ENCODE results near the gene ADGRB3. TPM values are rescaled to one million over a fixed set of nuclear protein-coding genes. Genes with fewer than 3 reads are reported as not detected.

Gene ADGRB3
- total RNA-seq, 2 donors from 2014 or later = not detected

- DNase-seq (ENCODE audit: low spot score) = no peak
- no peaks in the 10 kb centered on the region for H3K36me3 Mint-ChIP-seq
- no peak for ATAC-seq
- H3K27ac Mint-ChIP-seq = no peak overlapping the region
- no peaks in the 10 kb centered on the region for H3K4me1 Mint-ChIP-seq (ENCODE audit: low read depth in 2 of 2)
- H3K27me3 Mint-ChIP-seq = no peaks in the 10 kb centered on the region
- peaks cover 3% of the 10 kb centered on the region for H3K9me3 Mint-ChIP-seq
- no peak overlapping the region for H3K4me3 Mint-ChIP-seq
Observed at GRCh38 chr6:69308584-69308983, 673.5 kb downstream of the ADGRB3 start.

- H3K36me3 Mint-ChIP-seq = no peaks in the 10 kb centered on the region
- no peak overlapping the region for H3K27ac Mint-ChIP-seq
- no peak for DNase-seq (ENCODE audit: low spot score)
- no peak overlapping the region for H3K4me3 Mint-ChIP-seq
- no peaks in the 10 kb centered on the region for H3K4me1 Mint-ChIP-seq (ENCODE audit: low read depth in 2 of 2)
- no peaks in the 10 kb centered on the region for H3K27me3 Mint-ChIP-seq
- no peak for ATAC-seq
- peaks cover 3% of the 10 kb centered on the region for H3K9me3 Mint-ChIP-seq
Observed at GRCh38 chr6:69311888-69312287, 676.8 kb downstream of the ADGRB3 start.

GRCh38 chr6:69314001-69314400, 678.9 kb downstream of the ADGRB3 start:
- Mint-ChIP-seq H3K27ac (no peak overlapping the region), H3K36me3 (no peaks in the 10 kb centered on the region), H3K4me1 (ENCODE audit: low read depth in 2 of 2) (no peaks in the 10 kb centered on the region), H3K27me3 (no peaks in the 10 kb centered on the region), H3K4me3 (no peak overlapping the region), H3K9me3 (peaks cover 3% of the 10 kb centered on the region)
- DNase-seq (ENCODE audit: low spot score) = no peak
- ATAC-seq = no peak

GRCh38 chr6:69314531-69314930, 679.4 kb downstream of the ADGRB3 start:
- ATAC-seq (no peak), DNase-seq (ENCODE audit: low spot score) (no peak)
- Mint-ChIP-seq H3K27me3 (no peaks in the 10 kb centered on the region), H3K36me3 (no peaks in the 10 kb centered on the region), H3K9me3 (peaks cover 3% of the 10 kb centered on the region), H3K4me3 (no peak overlapping the region), H3K27ac (no peak overlapping the region), H3K4me1 (ENCODE audit: low read depth in 2 of 2) (no peaks in the 10 kb centered on the region)

DNA sequence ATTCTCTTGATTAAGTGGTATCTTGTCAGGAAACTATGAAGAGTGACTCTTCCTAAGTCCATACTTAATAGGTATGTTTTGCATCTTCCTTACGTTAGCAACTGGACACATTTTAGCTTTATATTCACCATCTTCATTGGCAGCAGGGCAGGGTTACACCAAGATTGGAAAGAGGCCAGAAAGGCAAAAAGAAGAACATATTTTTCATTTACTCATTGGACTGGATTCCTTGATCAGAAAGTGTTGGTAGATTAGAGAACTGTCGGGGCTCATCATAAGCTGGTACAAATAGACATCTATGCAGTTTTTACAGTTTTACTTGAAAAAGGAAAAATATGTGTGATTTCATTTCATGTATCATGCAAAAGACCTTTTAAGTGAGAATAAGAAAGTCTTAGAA, 696.8 kb downstream of the ADGRB3 start:
- H3K27ac Mint-ChIP-seq = no peak overlapping the region
- ATAC-seq (no peak), DNase-seq (ENCODE audit: low spot score) (no peak)
- H3K36me3 Mint-ChIP-seq = peaks cover 4% of the 10 kb centered on the region
- no peaks in the 10 kb centered on the region for H3K4me1 Mint-ChIP-seq (ENCODE audit: low read depth in 2 of 2)
- peaks cover 5% of the 10 kb centered on the region for H3K9me3 Mint-ChIP-seq
- H3K4me3 Mint-ChIP-seq = no peak overlapping the region
- H3K27me3 Mint-ChIP-seq = no peaks in the 10 kb centered on the region

DNA sequence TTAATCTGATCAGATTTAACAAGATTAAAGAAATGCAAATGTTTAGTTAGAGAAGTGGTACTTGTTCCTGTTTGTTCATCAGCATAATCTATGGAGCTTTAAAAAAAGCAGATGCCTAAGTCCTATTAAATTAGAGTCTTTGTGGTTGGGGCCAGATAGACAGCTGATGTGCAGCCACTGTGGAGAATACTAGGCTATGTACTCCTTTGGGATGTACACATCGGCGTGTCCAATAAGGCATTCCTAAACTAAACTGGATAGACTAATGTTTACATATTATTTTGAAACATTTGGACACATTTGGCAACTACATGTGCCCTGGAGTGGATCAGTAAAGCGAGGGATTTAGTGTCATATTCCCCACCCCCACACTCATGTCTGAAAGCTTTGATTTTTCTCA, 702.2 kb downstream of the ADGRB3 start:
- Mint-ChIP-seq H3K4me3 (no peak overlapping the region), H3K4me1 (ENCODE audit: low read depth in 2 of 2) (no peaks in the 10 kb centered on the region), H3K27ac (no peak overlapping the region), H3K27me3 (no peaks in the 10 kb centered on the region), H3K9me3 (no peaks in the 10 kb centered on the region), H3K36me3 (no peaks in the 10 kb centered on the region)
- ATAC-seq (no peak), DNase-seq (ENCODE audit: low spot score) (no peak)

GRCh38 chr6:69338431-69339162, 703.5 kb downstream of the ADGRB3 start:
- Mint-ChIP-seq H3K27ac (no peak overlapping the region), H3K4me1 (ENCODE audit: low read depth in 2 of 2) (no peaks in the 10 kb centered on the region), H3K4me3 (no peak overlapping the region), H3K9me3 (no peaks in the 10 kb centered on the region), H3K27me3 (no peaks in the 10 kb centered on the region), H3K36me3 (no peaks in the 10 kb centered on the region)
- DNase-seq (ENCODE audit: low spot score) = no peak
- ATAC-seq = no peak

GRCh38 chr6:69339163-69339550, 704.1 kb downstream of the ADGRB3 start:
- no peak for ATAC-seq
- H3K9me3 Mint-ChIP-seq = peaks cover 3% of the 10 kb centered on the region

GRCh38 chr6:69340196-69340595, 705.1 kb downstream of the ADGRB3 start:
- no peak for DNase-seq (ENCODE audit: low spot score)
- Mint-ChIP-seq H3K27me3 (no peaks in the 10 kb centered on the region), H3K36me3 (peaks cover 5% of the 10 kb centered on the region), H3K4me1 (ENCODE audit: low read depth in 2 of 2) (no peaks in the 10 kb centered on the region), H3K4me3 (no peak overlapping the region), H3K27ac (no peak overlapping the region), H3K9me3 (peaks cover 6% of the 10 kb centered on the region)
- ATAC-seq = no peak

More at GRCh38 chr6:69339163-69339550, 704.1 kb downstream of the ADGRB3 start:
- no peak overlapping the region for H3K4me3 Mint-ChIP-seq
- DNase-seq (ENCODE audit: low spot score) = no peak
- no peaks in the 10 kb centered on the region for H3K4me1 Mint-ChIP-seq (ENCODE audit: low read depth in 2 of 2)
- H3K36me3 Mint-ChIP-seq = no peaks in the 10 kb centered on the region
- no peak overlapping the region for H3K27ac Mint-ChIP-seq
- H3K27me3 Mint-ChIP-seq = no peaks in the 10 kb centered on the region

- H3K4me3 Mint-ChIP-seq = no peak overlapping the region
- no peak overlapping the region for H3K27ac Mint-ChIP-seq
- ATAC-seq (no peak), DNase-seq (ENCODE audit: low spot score) (no peak)
- H3K27me3 Mint-ChIP-seq = no peaks in the 10 kb centered on the region
- peaks cover 12% of the 10 kb centered on the region for H3K9me3 Mint-ChIP-seq
- no peaks in the 10 kb centered on the region for H3K4me1 Mint-ChIP-seq (ENCODE audit: low read depth in 2 of 2)
- peaks cover 5% of the 10 kb centered on the region for H3K36me3 Mint-ChIP-seq
Observed at GRCh38 chr6:69343851-69344250, 708.8 kb downstream of the ADGRB3 start.

DNA sequence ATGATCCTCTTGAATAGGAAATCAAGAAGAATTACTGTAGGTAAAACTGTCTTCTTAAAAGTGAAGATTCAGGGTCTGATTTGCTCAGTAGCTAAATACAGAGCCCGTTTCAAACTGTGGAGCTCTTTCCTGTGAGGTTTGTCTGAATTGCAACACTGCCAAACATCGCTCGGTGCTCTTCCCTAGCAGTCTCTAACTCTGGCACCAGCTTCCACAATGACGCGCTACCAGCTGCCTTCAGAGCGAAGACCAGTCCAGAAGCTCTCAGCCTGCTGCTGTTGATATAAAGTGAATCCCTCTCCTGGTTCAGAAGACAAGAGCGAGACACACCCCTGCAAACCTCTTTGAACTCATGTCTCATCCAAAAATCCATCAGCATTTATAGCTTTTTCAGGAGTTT, 714.7 kb downstream of the ADGRB3 start:
- Mint-ChIP-seq H3K9me3 (peaks cover 6% of the 10 kb centered on the region), H3K4me1 (ENCODE audit: low read depth in 2 of 2) (no peaks in the 10 kb centered on the region), H3K36me3 (peaks cover under 1% of the 10 kb centered on the region), H3K27ac (no peak overlapping the region), H3K4me3 (no peak overlapping the region), H3K27me3 (no peaks in the 10 kb centered on the region)
- DNase-seq (ENCODE audit: low spot score) = no peak
- ATAC-seq = no peak

GRCh38 chr6:69362209-69362608, 727.1 kb downstream of the ADGRB3 start:
- H3K4me1 Mint-ChIP-seq (ENCODE audit: low read depth in 2 of 2) = no peaks in the 10 kb centered on the region
- H3K4me3 Mint-ChIP-seq = no peak overlapping the region
- H3K27me3 Mint-ChIP-seq = no peaks in the 10 kb centered on the region
- no peaks in the 10 kb centered on the region for H3K36me3 Mint-ChIP-seq
- DNase-seq (ENCODE audit: low spot score) (no peak), ATAC-seq (no peak)
- H3K27ac Mint-ChIP-seq = no peak overlapping the region
- peaks cover 21% of the 10 kb centered on the region for H3K9me3 Mint-ChIP-seq

GRCh38 chr6:69366831-69367230, 731.7 kb downstream of the ADGRB3 start:
- no peak for DNase-seq (ENCODE audit: low spot score)
- no peak for ATAC-seq
- Mint-ChIP-seq H3K36me3 (no peaks in the 10 kb centered on the region), H3K4me3 (no peak overlapping the region), H3K4me1 (ENCODE audit: low read depth in 2 of 2) (no peaks in the 10 kb centered on the region), H3K27ac (no peak overlapping the region), H3K27me3 (no peaks in the 10 kb centered on the region), H3K9me3 (peaks cover 25% of the 10 kb centered on the region)

- ATAC-seq (no peak), DNase-seq (ENCODE audit: low spot score) (no peak)
- Mint-ChIP-seq H3K27ac (no peak overlapping the region), H3K27me3 (no peaks in the 10 kb centered on the region), H3K9me3 (peaks cover 24% of the 10 kb centered on the region), H3K36me3 (no peaks in the 10 kb centered on the region), H3K4me3 (no peak overlapping the region), H3K4me1 (ENCODE audit: low read depth in 2 of 2) (no peaks in the 10 kb centered on the region)
Observed at GRCh38 chr6:69368613-69369012, 733.5 kb downstream of the ADGRB3 start.

DNA sequence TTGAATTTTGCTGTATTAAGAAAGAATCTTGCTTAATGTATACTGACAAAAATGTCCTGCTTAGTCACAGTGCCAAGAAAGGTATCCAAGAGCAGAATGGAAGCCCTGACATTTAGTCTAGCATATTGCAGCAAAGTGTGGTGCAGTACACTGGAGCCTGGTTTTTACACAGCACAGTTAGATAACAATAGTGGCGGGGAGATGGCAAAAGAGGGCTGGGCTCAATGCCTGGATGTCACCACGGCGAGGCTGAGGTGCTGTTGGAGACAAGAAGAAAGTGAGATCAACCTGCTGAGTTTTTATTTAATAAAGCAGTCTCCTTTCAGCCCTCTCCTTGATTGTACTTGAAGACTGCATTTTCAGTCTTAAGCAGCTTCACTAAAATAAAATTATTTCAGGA, 735.7 kb downstream of the ADGRB3 start:
- Mint-ChIP-seq H3K9me3 (peaks cover 20% of the 10 kb centered on the region), H3K27ac (no peak overlapping the region), H3K4me3 (no peak overlapping the region), H3K4me1 (ENCODE audit: low read depth in 2 of 2) (no peaks in the 10 kb centered on the region), H3K36me3 (no peaks in the 10 kb centered on the region), H3K27me3 (no peaks in the 10 kb centered on the region)
- DNase-seq (ENCODE audit: low spot score) (no peak), ATAC-seq (no peak)

Measured in natural killer cell treated with Interleukin-12 subunit alpha and Interleukin-12 subunit beta and Interleukin-15 and Interleukin-18, amount 100 ng/mL, for 72 hours (primary cell).